HG02798 (cell line): Measurements from ENCODE around the gene NRXN3.
A peak's percentile ranks its signal among the peaks of the same experiment; 100 is the strongest.

ENCODE experiments used
- ATAC-seq: cut with Tn5 transposase; IDR thresholded peaks from one replicate; pipeline ENCODE4 v1.9.1; 2021; ENCODE audit warnings: mild to moderate bottlenecking; ENCODE audit not compliant: unreplicated experiment, poor library complexity

NRXN3 gene

DNA sequence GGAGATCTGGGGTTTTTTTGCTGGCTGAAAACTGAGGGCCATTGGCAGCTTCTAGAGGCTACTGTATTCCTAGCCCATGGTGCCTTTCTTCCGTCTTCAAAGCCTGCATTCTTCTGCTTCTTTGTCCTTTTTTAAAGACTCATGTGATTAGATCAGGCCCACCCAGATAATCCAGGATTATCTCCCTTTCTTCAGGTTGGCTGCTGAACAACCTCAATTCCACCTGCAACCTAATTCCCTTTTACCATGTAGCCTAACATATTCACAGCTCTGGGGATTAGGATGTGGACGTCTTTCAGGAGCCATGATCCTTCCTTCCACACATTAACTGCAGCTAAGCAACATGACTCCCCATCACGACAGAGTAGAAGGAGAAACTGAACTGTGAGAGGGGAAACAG is 1055.6 kb downstream of the NRXN3 start:
- no peak for ATAC-seq

DNA sequence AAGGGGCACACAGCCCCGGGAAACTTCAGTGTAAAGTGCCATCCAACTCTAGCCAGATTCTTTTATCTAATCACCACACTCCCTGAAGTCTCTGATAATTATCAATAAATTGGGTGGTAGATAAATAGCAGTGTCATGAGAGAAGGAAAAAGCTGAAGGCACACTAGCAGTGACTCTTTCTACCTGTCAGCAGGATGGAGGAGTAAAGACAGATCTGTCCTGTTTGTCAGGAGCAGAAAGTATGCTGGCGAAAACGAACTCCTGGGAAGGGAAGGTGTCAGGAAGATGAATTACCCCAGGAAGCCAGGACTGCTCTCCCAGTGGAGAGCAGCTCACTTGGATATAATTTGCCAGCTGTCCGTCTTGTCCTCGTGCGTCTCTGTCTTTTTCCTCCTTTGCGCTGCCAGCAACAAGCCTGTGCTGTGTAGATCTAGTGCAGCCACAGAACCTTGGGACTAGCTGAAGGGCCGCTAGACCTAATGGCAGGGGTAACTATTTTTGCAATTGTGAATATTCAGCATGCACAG is 1059.3 kb downstream of the NRXN3 start:
- ATAC-seq, result no peak

DNA sequence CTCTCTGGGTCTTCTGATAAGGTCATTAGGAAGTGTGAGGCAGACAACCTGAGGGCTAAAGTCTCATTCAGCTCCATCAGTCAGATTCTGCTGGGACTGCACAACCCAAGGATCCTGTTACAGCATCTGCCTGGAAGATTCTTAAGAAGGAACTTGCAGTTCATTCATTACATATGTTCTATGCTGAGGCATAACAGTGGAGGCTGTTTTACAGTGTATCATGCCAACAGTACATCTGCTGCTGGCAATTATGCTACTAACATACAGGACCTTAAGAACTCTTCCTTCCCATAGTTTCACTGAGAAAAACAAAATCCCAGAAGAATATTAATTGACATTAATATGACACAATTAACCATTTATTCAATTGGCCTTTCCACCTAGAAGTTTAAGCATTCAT is 1072.5 kb downstream of the NRXN3 start:
- no peak for ATAC-seq

DNA sequence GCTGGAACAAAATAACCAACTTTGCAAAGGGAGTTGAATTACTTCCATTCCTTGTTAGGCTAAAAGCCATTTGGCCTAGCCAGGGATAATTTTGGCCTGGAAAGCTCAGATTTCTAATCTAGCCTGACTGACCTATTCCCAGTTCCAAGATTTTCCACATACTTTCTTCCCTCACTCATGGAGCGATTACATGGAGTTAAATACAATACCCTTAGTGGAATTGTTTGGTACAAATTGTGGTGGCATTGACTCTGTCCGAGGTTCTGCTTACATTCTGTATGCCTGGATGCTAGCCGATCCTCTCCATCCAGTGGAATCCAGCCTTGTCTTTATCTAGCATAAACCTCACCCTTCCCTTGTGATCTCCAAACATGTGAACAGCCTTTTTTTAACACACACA is 1076.0 kb downstream of the NRXN3 start:
- no peak for ATAC-seq

DNA sequence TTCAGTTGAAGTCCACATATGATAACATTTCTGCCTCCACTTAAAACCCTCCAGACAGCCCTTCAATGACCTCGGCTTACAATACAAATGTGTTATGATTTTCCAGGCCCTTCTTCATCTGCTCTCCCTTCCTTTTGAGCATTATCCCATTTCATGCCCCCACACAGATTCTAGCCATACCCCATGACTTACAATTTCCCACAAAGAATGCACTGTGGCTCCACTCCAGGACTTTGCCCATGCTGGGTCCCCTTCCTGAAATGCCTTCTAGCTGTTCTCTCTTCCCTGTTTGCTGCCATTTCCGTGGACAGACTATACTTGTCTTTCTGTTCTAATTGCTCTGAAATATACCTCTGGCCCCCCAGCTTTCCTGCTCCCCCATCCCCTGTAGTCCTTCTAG is 1078.0 kb downstream of the NRXN3 start:
- no peak for ATAC-seq

DNA sequence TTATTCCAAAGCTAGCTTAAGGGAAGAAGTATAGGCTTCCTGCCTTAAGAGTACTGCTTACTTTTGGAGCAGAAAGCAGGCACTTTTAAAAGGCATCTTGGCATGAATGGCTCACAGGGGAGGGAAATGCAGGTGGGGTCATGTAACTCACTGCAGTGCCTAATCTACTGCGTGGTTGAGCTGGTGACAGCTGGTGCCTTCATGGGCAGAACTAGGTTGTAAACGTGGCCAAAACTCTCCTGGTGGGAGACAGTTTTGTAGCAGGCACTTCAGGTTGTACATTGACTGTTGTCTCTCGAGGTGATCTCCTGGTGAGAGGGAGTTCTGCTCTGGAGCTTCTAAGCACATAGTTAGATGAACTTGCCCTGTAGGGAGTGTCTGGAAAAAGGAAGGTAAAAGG is 1078.6 kb downstream of the NRXN3 start:
- ATAC-seq, result no peak

DNA sequence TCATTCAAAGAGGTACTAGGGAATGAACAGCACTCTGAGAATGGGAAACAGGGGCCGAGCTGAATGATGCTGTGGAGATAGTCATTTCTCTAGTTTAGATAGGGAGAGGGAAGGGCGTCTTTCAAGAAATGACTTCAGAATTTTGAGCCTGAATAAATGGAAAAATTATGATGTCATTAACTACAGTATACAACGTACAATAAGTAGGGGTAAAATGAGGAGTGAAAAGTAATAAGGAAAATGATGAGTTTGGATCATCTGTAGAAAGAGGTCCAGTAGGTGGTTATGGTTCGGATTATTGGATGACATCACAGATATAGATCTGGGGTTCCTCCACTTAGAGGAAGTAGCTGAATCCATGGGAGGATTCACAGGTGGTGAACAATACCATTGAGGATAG is 1081.1 kb downstream of the NRXN3 start:
- no peak for ATAC-seq

DNA sequence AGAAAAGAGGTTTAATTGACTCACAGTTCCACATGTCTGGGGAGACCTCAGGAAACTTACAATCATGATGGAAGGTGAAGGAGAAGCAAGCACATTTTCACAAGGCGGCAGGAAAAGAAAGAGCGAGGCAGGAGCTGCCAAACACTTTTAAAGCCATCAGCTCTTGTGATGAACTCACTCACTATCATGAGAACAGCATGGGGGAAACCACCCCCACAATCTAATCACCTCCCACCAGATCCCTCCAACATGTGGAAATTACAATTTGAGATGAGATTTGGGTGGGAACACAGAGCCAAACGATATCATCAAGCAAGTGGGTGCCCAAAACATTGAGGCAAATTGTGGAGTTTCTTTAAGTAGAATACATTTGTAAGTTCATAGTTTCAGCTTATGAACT is 1083.4 kb downstream of the NRXN3 start:
- ATAC-seq, result no peak

DNA sequence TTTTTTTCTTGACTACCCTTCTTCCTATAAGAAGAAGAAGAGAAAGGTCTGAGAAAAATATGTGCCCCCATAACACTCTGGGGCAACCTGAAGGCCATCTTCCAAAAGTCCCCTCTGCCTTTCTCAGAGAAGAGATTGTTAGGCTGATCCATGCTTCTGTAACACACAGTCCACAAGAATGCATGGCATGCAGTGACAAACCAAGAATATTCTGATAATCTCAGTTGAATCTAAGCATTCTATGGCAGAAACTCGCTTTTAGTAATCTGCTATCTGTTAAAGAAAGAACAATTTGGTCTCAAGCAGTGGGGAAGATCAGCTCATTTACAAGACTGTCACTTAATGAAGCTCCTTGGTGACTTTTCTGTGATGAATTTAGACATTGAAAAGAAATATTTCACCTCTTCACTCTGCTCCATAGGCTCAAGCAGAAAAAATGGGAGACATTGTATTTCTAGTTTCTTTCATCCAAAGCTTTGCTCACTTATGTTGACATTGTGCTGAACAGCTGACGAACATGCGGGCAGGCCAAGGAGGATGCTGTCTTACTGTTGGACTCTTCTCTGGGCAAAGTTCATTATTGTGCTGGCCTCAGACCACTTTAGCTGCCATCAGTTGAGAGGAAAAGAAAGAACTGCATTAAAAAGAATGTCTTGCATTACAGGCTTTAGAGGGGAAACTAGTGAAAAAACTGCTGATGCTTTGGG is 1084.0 kb downstream of the NRXN3 start:
- ATAC-seq, result no peak

DNA sequence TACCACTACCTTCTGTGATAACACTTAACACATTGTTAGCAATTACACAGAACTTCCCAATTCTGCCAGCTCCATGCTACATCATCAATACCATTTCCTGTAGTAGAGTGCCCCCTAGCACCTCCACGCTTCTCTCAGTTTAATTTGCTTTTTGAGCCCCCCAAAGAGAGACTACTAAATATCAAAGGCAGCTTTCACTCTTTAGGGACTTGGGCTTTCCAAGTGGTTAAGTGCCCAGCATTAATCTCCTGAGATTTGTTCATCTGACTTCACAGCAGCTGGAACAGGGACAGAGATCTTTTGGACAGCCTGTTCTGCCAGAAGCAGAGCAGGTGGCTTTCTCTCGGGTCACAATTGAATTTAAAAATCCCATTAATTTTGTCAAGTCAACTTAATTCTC is 1086.2 kb downstream of the NRXN3 start:
- ATAC-seq, result no peak

DNA sequence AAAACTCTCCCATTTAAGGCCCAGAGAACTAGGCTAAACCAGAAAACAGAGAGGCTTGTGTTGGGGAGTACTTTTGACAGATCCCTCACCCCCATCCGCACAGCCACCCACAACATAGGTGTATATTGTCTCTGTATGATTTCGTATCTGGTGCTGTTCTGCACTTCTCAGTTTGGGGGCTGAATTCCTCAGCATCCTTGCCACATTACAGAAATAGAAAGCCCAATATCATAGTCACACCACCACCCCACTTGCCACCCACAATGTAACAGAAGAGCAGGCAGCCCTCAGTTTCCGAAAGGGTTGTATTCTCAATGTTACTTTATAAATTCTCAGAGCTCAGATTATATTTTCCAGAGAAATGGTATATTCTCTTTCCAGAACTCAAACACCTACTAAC is 1090.2 kb downstream of the NRXN3 start:
- ATAC-seq, result no peak

DNA sequence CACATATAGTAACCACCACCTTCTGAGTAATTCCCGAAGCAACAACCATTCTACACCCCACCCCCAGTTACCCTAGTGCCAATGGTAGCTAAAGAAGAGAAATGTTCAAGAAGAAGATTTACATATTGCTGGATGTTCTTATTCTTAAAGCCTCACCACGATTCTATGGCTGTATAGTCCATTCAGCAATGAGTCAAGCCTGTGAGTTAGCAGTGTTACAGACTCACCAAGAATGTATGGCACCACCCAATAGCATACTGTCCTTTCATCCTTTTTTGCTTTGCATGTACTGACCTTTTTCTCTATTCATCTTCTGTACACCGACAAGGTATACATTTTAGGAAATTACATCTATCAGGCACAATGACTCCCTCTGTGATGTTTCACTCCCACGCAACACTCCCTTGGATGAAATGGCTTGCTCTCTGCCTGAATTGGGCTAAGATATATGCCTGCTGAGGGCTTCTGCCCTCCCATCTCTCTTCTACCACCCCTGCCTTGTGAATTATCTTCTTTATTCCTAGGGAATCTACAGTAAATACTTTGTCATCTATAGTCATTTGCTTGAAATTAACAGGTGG is 1095.3 kb downstream of the NRXN3 start:
- ATAC-seq, result no peak

DNA sequence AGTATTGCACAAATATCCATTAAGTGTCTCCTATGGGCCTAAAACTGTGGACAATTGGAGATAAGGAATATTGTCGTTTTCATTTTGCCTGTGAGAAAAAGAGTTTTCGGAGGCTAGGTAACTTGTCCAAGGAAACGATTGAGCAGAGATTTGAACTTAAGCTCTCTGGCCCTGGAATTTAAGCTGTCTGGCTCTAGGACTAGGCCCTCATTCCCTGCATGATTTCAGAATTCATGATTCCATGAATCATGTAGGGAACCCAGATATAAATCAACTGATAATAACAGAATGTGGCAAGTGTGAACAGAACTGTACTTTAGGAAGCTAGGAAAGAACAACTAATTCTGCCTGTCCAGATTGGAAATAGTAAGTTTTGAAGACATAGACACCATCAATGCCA is 1100.2 kb downstream of the NRXN3 start:
- no peak for ATAC-seq

DNA sequence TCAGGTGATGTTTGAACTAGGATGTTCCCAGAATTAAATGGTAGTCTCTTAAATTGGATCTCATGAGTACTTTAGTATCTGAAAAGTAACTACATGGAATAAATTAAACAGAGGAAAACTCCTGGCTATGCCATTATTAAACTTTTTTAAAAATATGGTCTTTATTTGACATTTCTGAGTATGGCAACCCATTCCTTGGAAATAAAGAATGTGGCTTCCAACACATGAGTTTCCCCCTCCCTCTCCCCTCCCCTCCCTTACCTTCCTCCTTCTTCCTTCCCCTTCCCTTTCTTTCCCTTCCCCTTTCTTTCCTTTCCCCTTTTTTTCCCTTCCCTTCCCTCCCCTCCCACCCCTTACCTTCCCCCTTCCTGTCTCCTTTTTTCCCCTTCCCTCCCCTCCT is 1100.9 kb downstream of the NRXN3 start:
- ATAC-seq, result no peak

DNA sequence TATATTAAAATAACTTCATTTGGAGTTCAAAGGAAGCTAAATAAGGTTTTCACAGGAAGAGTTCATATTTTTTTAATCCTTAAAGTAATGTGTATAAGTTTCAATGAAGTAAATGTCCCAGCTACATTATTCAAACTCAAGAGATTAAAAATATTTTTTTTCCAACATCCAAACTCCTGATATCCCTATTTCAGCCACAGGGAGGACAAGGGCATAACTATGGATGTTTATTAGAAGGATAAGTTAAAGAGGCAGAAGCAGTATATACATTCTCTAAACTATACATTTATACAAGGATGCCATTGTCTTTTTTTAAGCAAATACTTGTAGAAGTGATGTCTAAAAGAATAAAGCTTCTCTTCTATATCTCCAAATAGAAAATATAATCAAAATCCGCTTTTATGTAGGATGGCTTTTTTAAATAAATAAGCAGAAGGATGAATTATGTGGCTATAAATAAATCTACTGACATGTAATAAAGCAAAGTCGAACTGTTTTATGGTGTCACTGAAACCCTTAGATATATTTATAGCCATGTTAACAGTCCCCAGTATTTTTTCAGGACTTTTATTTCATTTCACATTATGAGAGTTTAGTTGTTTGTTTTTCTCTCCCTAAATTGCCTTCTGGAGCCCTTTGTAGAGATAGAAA is 1104.6 kb downstream of the NRXN3 start:
- ATAC-seq, result no peak

DNA sequence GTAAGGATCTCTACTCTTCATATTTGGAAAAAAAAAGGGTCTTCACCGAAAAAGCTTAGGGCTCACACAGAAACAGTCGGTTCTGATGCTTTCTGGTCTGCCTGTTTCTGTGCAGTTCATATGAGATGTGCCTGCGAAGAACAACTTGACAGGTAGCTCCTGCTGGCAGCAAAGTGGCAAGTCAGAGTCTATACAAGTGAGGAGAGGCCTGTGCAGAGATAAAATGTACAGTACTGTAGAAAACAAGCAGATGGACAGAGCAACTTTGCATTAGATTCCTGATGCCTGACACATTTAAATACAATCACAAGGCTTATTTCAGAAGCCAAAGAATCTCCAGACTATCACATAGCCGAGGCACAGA is 1105.1 kb downstream of the NRXN3 start:
- ATAC-seq, result no peak

DNA sequence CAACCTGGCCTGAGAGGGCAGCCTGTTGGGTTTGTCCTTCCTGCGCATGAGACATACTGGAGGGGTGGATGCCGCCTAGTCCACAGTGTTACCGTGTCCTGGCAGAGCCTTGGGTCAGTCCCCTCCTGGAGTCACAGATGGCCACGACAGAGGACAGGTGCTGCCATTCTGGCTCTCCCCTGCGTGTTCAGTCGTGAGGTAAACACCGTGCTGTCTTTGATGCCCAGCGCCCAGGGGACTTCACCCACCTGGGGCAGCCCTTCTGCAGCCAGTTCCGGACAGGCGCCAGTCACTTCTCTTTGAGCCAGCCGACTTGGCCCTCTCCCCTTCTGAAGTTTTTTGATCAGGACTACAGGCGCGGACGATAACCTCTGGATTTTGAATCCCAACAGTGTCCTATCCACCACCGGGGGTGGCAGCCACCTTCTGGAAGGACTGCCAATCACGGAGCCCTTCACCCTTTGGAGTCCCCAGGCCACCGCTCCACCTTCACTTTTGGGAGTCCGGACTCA is 1108.2 kb downstream of the NRXN3 start:
- no peak for ATAC-seq

DNA sequence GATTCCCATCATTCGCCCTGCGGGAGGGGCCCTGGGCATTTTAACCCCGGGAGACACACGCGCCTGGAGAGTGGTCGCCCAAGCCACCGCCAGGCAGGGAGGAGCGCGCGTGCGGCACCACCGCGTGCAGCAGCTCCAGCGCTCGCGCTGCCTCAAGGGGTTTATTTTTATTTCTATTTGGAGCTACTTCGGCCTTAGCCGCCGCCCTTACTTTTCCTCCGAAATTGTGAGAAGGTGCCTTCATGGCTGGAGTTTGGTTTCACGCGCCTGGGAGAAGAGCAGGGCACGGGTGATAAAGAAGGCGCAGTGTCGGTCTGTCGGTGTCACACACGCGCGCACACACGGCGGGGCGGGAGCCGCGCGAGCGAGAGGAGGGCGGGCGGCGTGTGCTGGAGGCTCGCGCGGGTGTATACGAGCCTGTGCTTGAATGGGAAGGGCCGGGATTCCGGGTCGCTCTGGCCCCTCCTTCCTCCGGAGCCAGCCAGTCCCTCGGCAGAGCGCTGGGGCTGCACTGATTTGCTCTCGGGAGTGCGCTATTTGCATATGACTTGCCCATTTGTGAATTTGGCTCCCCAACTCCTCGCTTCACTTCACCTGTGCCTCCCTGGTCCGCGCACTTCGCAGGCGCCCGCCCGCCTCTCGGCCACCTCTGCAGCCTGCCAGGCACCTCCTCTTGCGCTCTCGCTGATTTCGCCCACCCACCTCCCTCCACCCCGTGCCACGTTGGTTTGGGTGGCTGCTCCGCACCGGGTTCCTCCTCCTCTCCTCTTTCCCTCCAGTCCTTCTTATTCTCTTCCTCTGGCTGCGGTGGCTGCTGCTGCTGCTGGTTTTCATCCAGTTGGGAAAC is 1108.8 kb downstream of the NRXN3 start:
- ATAC-seq, result peak; percentile 68

DNA sequence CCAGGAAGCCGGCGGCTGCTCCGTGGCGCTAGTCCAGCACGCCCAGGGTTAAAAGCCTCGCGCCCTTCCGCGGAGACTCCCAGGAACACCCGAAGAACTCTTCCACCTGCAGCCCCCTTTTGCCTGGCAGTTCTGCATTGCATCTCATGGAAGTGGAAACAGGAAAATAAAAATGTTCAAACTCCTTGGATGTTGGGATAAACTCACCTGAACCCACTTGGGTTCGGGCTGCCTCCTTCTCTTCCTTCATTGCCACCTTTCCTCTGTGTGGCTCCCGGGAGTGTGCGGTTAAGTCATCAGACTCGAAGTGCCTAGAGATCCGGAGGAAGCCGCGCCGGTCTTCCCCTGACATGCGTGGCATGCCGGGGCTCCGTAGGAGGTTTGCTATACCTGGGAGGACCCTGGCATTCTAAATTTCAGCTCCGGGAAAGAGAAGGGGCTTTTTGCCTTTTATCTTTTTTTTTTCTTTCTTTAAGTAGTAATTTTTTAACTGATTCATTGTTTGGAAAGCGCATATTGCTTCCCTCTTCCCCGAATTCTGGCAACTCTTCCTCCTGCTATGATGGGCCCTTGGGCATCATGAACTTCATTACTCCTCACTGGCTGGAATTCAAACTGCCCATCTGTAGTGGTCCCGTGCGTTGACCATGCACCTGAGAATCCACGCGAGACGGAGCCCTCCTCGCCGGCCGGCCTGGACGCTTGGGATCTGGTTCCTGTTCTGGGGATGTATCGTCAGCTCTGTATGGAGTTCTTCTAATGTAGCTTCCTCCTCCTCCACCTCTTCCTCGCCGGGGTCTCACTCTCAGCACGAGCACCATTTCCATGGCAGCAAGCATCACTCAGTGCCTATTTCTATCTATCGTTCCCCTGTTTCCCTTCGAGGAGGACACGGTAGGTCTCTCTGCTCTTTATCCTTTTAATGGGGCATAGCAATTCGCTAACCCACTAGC is 1109.7 kb downstream of the NRXN3 start:
- ATAC-seq, result no peak
